ENCODE results near the gene ZNF343. TPM values are rescaled to one million over a fixed set of nuclear protein-coding genes. Genes with fewer than 3 reads are reported as not detected.
"Not testable (repeated sequence)": the region's sequence is repeated elsewhere in the genome, so short reads cannot be mapped to it uniquely, and the experiment has no call there.

ZNF343 gene
- total and polyA plus RNA-seq, 5 donors from 2014 or later: 2.5 to 4.8 (median 3.7) TPM

GRCh38 chr20:2507875-2508630 lies 662 bp downstream of the ZNF343 start:
- Histone ChIP-seq H3K36me3 (ENCODE audit: control insufficient read depth, insufficient read depth, low read length) (no peaks in the 10 kb centered on the region), H3K4me1 (ENCODE audit: control insufficient read depth, insufficient read depth, low read length, poor library complexity, severe bottlenecking) (peaks cover 16% of the 10 kb centered on the region), H3K27me3 (ENCODE audit: control insufficient read depth, insufficient read depth, low read length) (peaks cover 13% of the 10 kb centered on the region), H3K27ac (ENCODE audit: insufficient read depth, low read length, poor library complexity, severe bottlenecking) (no peak overlapping the region), H3K4me3 (ENCODE audit: low read depth, low read length) (peak overlapping the region; percentile 96), H3K9me3 (ENCODE audit: control insufficient read depth in 2 of 2, low read length in 2 of 2) (no peaks in the 10 kb centered on the region)
- Mint-ChIP-seq H3K4me3 (peak overlapping the region; percentile 93 to 100 (median 100)), H3K36me3 (peaks cover 5% of the 10 kb centered on the region), H3K4me1 (peaks cover 0 to 35% (median 15%) of the 10 kb centered on the region in 4 donors), H3K27me3 (peaks cover 26% of the 10 kb centered on the region), H3K9me3 (no peaks in the 10 kb centered on the region), H3K27ac (peak overlapping the region; percentile 96 to 99 (median 97))
- DNase-seq: no peak
- ATAC-seq (ENCODE audit: low read depth in 2 of 2): no peak

- ATAC-seq (ENCODE audit: low read depth in 2 of 2) (no peak), DNase-seq (no peak)
- Histone ChIP-seq H3K4me3 (ENCODE audit: low read depth, low read length) (no peak overlapping the region), H3K9me3 (ENCODE audit: control insufficient read depth in 2 of 2, low read length in 2 of 2) (no peaks in the 10 kb centered on the region), H3K27ac (ENCODE audit: insufficient read depth, low read length, poor library complexity, severe bottlenecking) (no peak overlapping the region), H3K4me1 (ENCODE audit: control insufficient read depth, insufficient read depth, low read length, poor library complexity, severe bottlenecking) (peaks cover 16% of the 10 kb centered on the region), H3K27me3 (ENCODE audit: control insufficient read depth, insufficient read depth, low read length) (peaks cover 12% of the 10 kb centered on the region), H3K36me3 (ENCODE audit: control insufficient read depth, insufficient read depth, low read length) (no peaks in the 10 kb centered on the region)
- H3K27me3 Mint-ChIP-seq: peaks cover 23% of the 10 kb centered on the region
- H3K4me1 Mint-ChIP-seq: peaks cover 0 to 36% (median 17%) of the 10 kb centered on the region in 4 donors
- H3K36me3 Mint-ChIP-seq: peaks cover 5% of the 10 kb centered on the region
- H3K9me3 Mint-ChIP-seq: no peaks in the 10 kb centered on the region
- H3K27ac Mint-ChIP-seq: peak overlapping the region in 1 of 3 donors; percentile 97
- H3K4me3 Mint-ChIP-seq: peak overlapping the region; percentile 93 to 100 (median 100)
Observed at GRCh38 chr20:2507464-2507863, 1.3 kb downstream of the ZNF343 start.

GRCh38 chr20:2506426-2506825 lies 2.3 kb downstream of the ZNF343 start:
- H3K27me3 ChIP-seq (ENCODE audit: control insufficient read depth, insufficient read depth, low read length); H3K27ac ChIP-seq (ENCODE audit: insufficient read depth, low read length, poor library complexity, severe bottlenecking); H3K36me3 Mint-ChIP-seq; H3K36me3 ChIP-seq (ENCODE audit: control insufficient read depth, insufficient read depth, low read length); DNase-seq; H3K4me3 Mint-ChIP-seq; H3K27ac Mint-ChIP-seq; H3K9me3 ChIP-seq (ENCODE audit: control insufficient read depth in 2 of 2, low read length in 2 of 2); H3K9me3 Mint-ChIP-seq; H3K4me3 ChIP-seq (ENCODE audit: low read depth, low read length); ATAC-seq (ENCODE audit: low read depth in 2 of 2): not testable (repeated sequence)
- Mint-ChIP-seq H3K4me1 (peaks cover 0 to 36% (median 20%) of the 10 kb centered on the region in 4 donors), H3K27me3 (peaks cover 15% of the 10 kb centered on the region)
- peaks cover 16% of the 10 kb centered on the region for H3K4me1 ChIP-seq (ENCODE audit: control insufficient read depth, insufficient read depth, low read length, poor library complexity, severe bottlenecking)

GRCh38 chr20:2504803-2505202 lies 3.9 kb downstream of the ZNF343 start:
- not testable (repeated sequence) for H3K27ac ChIP-seq (ENCODE audit: insufficient read depth, low read length, poor library complexity, severe bottlenecking); H3K36me3 ChIP-seq (ENCODE audit: control insufficient read depth, insufficient read depth, low read length); H3K4me3 ChIP-seq (ENCODE audit: low read depth, low read length); H3K27ac Mint-ChIP-seq; ATAC-seq (ENCODE audit: low read depth in 2 of 2); H3K9me3 Mint-ChIP-seq; H3K27me3 ChIP-seq (ENCODE audit: control insufficient read depth, insufficient read depth, low read length); DNase-seq; H3K9me3 ChIP-seq (ENCODE audit: control insufficient read depth in 2 of 2, low read length in 2 of 2); H3K27me3 Mint-ChIP-seq
- peaks cover 0 to 36% (median 21%) of the 10 kb centered on the region in 4 donors for H3K4me1 Mint-ChIP-seq
- peak overlapping the region in 1 of 4 donors; percentile 22 for H3K4me3 Mint-ChIP-seq
- H3K4me1 ChIP-seq (ENCODE audit: control insufficient read depth, insufficient read depth, low read length, poor library complexity, severe bottlenecking): peaks cover 16% of the 10 kb centered on the region
- peaks cover 13% of the 10 kb centered on the region for H3K36me3 Mint-ChIP-seq

GRCh38 chr20:2502808-2503384 lies 5.8 kb downstream of the ZNF343 start:
- H3K36me3 Mint-ChIP-seq: peaks cover 21% of the 10 kb centered on the region
- not testable (repeated sequence) for H3K9me3 Mint-ChIP-seq; H3K27ac Mint-ChIP-seq; DNase-seq; H3K9me3 ChIP-seq (ENCODE audit: control insufficient read depth in 2 of 2, low read length in 2 of 2); H3K27ac ChIP-seq (ENCODE audit: insufficient read depth, low read length, poor library complexity, severe bottlenecking); H3K27me3 ChIP-seq (ENCODE audit: control insufficient read depth, insufficient read depth, low read length); H3K4me3 ChIP-seq (ENCODE audit: low read depth, low read length); H3K4me1 ChIP-seq (ENCODE audit: control insufficient read depth, insufficient read depth, low read length, poor library complexity, severe bottlenecking); ATAC-seq (ENCODE audit: low read depth in 2 of 2); H3K27me3 Mint-ChIP-seq; H3K4me3 Mint-ChIP-seq
- H3K4me1 Mint-ChIP-seq: peaks cover 0 to 23% (median 16%) of the 10 kb centered on the region in 4 donors
- peaks cover 18% of the 10 kb centered on the region for H3K36me3 ChIP-seq (ENCODE audit: control insufficient read depth, insufficient read depth, low read length)

GRCh38 chr20:2485661-2486060 lies 23.1 kb downstream of the ZNF343 start:
- H3K4me1 Mint-ChIP-seq: no peaks in the 10 kb centered on the region
- H3K4me3 Mint-ChIP-seq: no peak overlapping the region
- ATAC-seq (ENCODE audit: low read depth in 2 of 2) (no peak), DNase-seq (no peak)
- peaks cover 0 to under 1% of the 10 kb centered on the region in 2 experiments for H3K9me3 ChIP-seq (ENCODE audit: control insufficient read depth in 2 of 2, low read length in 2 of 2)
- H3K27ac Mint-ChIP-seq: no peak overlapping the region
- no peak overlapping the region for H3K4me3 ChIP-seq (ENCODE audit: low read depth, low read length)
- peaks cover 0 to 7% (median 1%) of the 10 kb centered on the region in 7 donors for H3K9me3 Mint-ChIP-seq
- H3K4me1 ChIP-seq (ENCODE audit: control insufficient read depth, insufficient read depth, low read length, poor library complexity, severe bottlenecking): no peaks in the 10 kb centered on the region
- peaks cover 77% of the 10 kb centered on the region for H3K36me3 ChIP-seq (ENCODE audit: control insufficient read depth, insufficient read depth, low read length)
- H3K27ac ChIP-seq (ENCODE audit: insufficient read depth, low read length, poor library complexity, severe bottlenecking): no peak overlapping the region
- H3K27me3 Mint-ChIP-seq: no peaks in the 10 kb centered on the region
- no peaks in the 10 kb centered on the region for H3K27me3 ChIP-seq (ENCODE audit: control insufficient read depth, insufficient read depth, low read length)
- peaks cover 70% of the 10 kb centered on the region for H3K36me3 Mint-ChIP-seq

GRCh38 chr20:2485080-2485479 lies 23.6 kb downstream of the ZNF343 start:
- ATAC-seq (ENCODE audit: low read depth in 2 of 2) (no peak), DNase-seq (no peak)
- H3K4me1 ChIP-seq (ENCODE audit: control insufficient read depth, insufficient read depth, low read length, poor library complexity, severe bottlenecking): no peaks in the 10 kb centered on the region
- Mint-ChIP-seq H3K4me1 (no peaks in the 10 kb centered on the region), H3K27me3 (no peaks in the 10 kb centered on the region), H3K4me3 (no peak overlapping the region), H3K9me3 (peaks cover 0 to 12% (median 1%) of the 10 kb centered on the region in 7 donors), H3K36me3 (peaks cover 74% of the 10 kb centered on the region), H3K27ac (no peak overlapping the region)
- H3K27me3 ChIP-seq (ENCODE audit: control insufficient read depth, insufficient read depth, low read length): no peaks in the 10 kb centered on the region
- H3K36me3 ChIP-seq (ENCODE audit: control insufficient read depth, insufficient read depth, low read length): peaks cover 78% of the 10 kb centered on the region
- H3K4me3 ChIP-seq (ENCODE audit: low read depth, low read length): no peak overlapping the region
- H3K27ac ChIP-seq (ENCODE audit: insufficient read depth, low read length, poor library complexity, severe bottlenecking): no peak overlapping the region
- H3K9me3 ChIP-seq (ENCODE audit: control insufficient read depth in 2 of 2, low read length in 2 of 2): peaks cover 0 to 4% of the 10 kb centered on the region in 2 experiments
